ENCODE results near the gene KIAA0513. TPM values are rescaled to one million over a fixed set of nuclear protein-coding genes. Genes with fewer than 3 reads are reported as not detected.

The KIAA0513 gene
- total and polyA plus RNA-seq, 2 of the 13 experiments (the other 11 are each of a cell fraction or from before 2014, with no cell fraction given), result 1.8 TPM

DNA sequence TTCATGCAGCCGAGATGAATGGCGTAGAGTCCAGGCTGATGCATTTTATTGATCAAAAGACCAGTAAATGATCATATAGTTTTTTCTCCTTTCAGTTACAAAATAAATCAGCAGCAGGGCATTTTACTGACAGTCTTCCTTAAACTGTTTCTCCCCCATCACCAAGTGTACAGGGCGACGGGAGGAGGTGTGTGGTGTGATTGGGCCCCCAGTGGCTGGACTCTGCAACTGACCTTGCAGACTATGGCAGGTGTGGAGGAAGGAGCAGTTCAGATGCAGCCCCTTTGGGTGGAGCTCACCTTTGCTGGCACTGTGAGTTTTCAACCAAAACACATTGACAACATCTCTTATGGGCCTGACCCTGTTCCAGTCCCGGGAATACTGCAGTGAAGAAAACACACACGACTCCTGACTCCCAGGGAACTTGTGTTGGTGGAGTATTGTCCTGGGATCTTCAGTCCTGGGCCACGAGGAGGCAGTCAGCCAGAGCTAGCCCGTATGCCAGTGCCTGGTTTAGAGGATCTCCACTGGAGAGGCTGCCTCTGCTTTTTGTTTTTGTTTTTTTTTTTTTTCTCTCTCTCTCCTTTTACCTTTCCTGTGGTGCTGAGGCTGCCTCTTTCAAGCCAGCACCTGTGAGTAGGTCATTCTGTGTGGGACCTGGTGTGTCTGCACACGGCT lies 29.8 kb downstream of the KIAA0513 start:
- CTCF ChIA-PET (ENCODE audit: low intra/inter-chr PET ratio, low total read pairs), result interaction anchor here (1.6 kb wide), 1 partner anchor 86 kb away, joined by 3 read pairs; no protein-coding TSS in a partner anchor
- 26% methylated on average over 9 of the region's 9 CpGs for WGBS (ENCODE audit: low lambda C conversion rate)
- H4K20me1 ChIP-seq (ENCODE audit: insufficient read depth, low read length), result no peaks in the 10 kb centered on the region
- BruUV-seq (replicated peaks), result no TSS peak
- intact Hi-C loops (cut with micrococcal nuclease; ENCODE audit: unreplicated experiment) (no loop called here), in situ Hi-C loops (cut with HindIII; ENCODE audit: extremely low pct_ligation_motif_present, low pct_unique_long_range_greater_than_20kb) (no loop called here)
- no peak overlapping the region for H2AFZ ChIP-seq (ENCODE audit: low read length)
- H3K9ac ChIP-seq (ENCODE audit: insufficient read depth, low read depth, low read length), result no peak overlapping the region
- POLR2A ChIA-PET, result no interaction called here
- H3K79me2 ChIP-seq (ENCODE audit: insufficient read depth, low read length), result no peaks in the 10 kb centered on the region
- H3K4me3 ChIP-seq (replicated peaks in 1 of 3; ENCODE audit: insufficient read depth in 1 of 3, low read depth in 2 of 3, low read length in 3 of 3), result no peak overlapping the region
- FAIRE-seq, result peak; percentile 97
- no peaks in the 10 kb centered on the region for H3K36me3 ChIP-seq (replicated peaks in 1 of 2; ENCODE audit: control insufficient read depth in 1 of 2, insufficient read depth in 2 of 2, low read length in 2 of 2)
- H3K9me3 ChIP-seq (ENCODE audit: low read length), result no peaks in the 10 kb centered on the region
- no peak overlapping the region for H3K4me2 ChIP-seq (ENCODE audit: low read depth, low read length)
- peaks cover 33% of the 10 kb centered on the region for H3K4me1 ChIP-seq (ENCODE audit: insufficient read depth, low read length)
- peaks cover 0 to 12% of the 10 kb centered on the region in 2 experiments; a peak in 3 of 5 replicates for H3K27me3 ChIP-seq (ENCODE audit: control insufficient read depth in 1 of 2, insufficient read depth in 2 of 2, low read length in 2 of 2)
- DNase-seq (ENCODE audit: low spot score), result peak; percentile 48
- no peak overlapping the region for H3K27ac ChIP-seq (ENCODE audit: extremely low read length, insufficient read depth, low read length)
- peak; percentile 93 for ATAC-seq
- peak; percentile 69 for TF ChIP-seq XRCC5 (optimal IDR thresholded peaks at IDR 0.05; ENCODE audit: low read length)
- peak; percentile 35; the same call in 1 of the 2 replicates for TF ChIP-seq ZNF788 (CRISPR knock-in tag; IDR thresholded peaks at IDR 0.05; ENCODE audit: borderline replicate concordance)
- TF ChIP-seq, protein P1, sequence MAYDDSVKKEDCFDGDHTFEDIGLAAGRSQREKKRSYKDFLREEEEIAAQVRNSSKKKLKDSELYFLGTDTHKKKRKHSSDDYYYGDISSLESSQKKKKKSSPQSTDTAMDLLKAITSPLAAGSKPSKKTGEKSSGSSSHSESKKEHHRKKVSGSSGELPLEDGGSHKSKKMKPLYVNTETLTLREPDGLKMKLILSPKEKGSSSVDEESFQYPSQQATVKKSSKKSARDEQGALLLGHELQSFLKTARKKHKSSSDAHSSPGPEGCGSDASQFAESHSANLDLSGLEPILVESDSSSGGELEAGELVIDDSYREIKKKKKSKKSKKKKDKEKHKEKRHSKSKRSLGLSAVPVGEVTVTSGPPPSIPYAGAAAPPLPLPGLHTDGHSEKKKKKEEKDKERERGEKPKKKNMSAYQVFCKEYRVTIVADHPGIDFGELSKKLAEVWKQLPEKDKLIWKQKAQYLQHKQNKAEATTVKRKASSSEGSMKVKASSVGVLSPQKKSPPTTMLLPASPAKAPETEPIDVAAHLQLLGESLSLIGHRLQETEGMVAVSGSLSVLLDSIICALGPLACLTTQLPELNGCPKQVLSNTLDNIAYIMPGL (CRISPR knock-in tag; IDR thresholded peaks at IDR 0.05; ENCODE audit: borderline replicate concordance in 1 of 2, low read depth in 1 of 2), result peak in 1 of 2 experiments; percentile 68; a peak in 1 of 4 replicates
- peak; percentile 56 for TF ChIP-seq STAG1 (CRISPR knock-in tag; IDR thresholded peaks at IDR 0.05)
- peak; percentile 70 for TF ChIP-seq CTCF (CRISPR knock-in tag; IDR thresholded peaks at IDR 0.05)
- TF ChIP-seq THAP7 (CRISPR knock-in tag; IDR thresholded peaks at IDR 0.05), result 0 out of 2 replicates have a peak, but pooled peaks have one; percentile 26
- TF ChIP-seq, protein P2, sequence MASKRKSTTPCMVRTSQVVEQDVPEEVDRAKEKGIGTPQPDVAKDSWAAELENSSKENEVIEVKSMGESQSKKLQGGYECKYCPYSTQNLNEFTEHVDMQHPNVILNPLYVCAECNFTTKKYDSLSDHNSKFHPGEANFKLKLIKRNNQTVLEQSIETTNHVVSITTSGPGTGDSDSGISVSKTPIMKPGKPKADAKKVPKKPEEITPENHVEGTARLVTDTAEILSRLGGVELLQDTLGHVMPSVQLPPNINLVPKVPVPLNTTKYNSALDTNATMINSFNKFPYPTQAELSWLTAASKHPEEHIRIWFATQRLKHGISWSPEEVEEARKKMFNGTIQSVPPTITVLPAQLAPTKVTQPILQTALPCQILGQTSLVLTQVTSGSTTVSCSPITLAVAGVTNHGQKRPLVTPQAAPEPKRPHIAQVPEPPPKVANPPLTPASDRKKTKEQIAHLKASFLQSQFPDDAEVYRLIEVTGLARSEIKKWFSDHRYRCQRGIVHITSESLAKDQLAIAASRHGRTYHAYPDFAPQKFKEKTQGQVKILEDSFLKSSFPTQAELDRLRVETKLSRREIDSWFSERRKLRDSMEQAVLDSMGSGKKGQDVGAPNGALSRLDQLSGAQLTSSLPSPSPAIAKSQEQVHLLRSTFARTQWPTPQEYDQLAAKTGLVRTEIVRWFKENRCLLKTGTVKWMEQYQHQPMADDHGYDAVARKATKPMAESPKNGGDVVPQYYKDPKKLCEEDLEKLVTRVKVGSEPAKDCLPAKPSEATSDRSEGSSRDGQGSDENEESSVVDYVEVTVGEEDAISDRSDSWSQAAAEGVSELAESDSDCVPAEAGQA (IDR thresholded peaks at IDR 0.05; ENCODE audit: low read depth), result no peak
- TF ChIP-seq, protein P2 (CRISPR knock-in tag; IDR thresholded peaks at IDR 0.05; ENCODE audit: borderline replicate concordance), result no peak
- TF ChIP-seq NR3C1 (CRISPR knock-in tag; IDR thresholded peaks at IDR 0.05), result no peak
- TF ChIP-seq ASH2L (IDR thresholded peaks at IDR 0.05; ENCODE audit: insufficient read length, low read depth, low read length), result peak; percentile 16
- no peak for TF ChIP-seq STAT5B (CRISPR knock-in tag; IDR thresholded peaks at IDR 0.05)
- TF ChIP-seq ZBTB7B (CRISPR knock-in tag; IDR thresholded peaks at IDR 0.05), result 0 out of 2 replicates have a peak, but pooled peaks have one; percentile 37
- TF ChIP-seq TGIF2 (CRISPR knock-in tag; IDR thresholded peaks at IDR 0.05), result peak; percentile 33; the same call in 1 of the 2 replicates

Data from HepG2 (cell line).